GM12801 (cell line): ENCODE data around the gene KRTAP4-11.
"Not testable (repeated sequence)": the region's sequence is repeated elsewhere in the genome, so short reads cannot be mapped to it uniquely, and the experiment has no call there.

Experiments used
- CTCF ChIP-seq: IDR thresholded peaks from one replicate; pipeline ENCODE4 v1.5.1; 2011; ENCODE audit warnings: control low read depth; ENCODE audit not compliant: insufficient read length; ENCODE audit errors: extremely low read depth

Gene KRTAP4-11

GRCh38 chr17:41117846-41118386, at the start of gene KRTAP4-11:
Gene KRTAP4-11, minus strand, starts transcription at chr17:41118373. Its CDS starts 58 bp downstream, at chr17:41118315.
- not testable (repeated sequence) for TF ChIP-seq CTCF

DNA sequence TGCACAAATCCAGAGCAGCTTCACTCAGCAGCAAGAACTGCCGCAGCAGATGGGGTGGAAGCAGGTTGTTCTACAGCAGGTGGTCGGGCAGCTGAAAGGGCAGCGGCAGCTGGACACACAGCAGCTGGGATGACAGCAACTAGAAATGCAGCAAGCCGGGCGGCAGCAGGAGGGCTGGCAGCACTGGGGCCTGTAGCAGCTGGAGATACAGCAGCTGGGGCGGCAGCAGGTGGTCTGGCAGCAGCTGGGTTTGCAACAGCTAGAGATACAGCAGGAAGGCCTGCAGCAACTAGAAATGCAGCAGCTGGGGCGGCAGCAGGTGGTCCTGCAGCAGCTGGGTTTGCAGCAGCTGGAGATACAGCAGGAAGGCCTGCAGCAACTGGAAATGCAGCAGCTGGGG, 49.4 kb upstream of the KRTAP4-11 start:
- no peak for TF ChIP-seq CTCF

GRCh38 chr17:41163828-41164227, 45.7 kb upstream of the KRTAP4-11 start:
- TF ChIP-seq CTCF: no peak

DNA sequence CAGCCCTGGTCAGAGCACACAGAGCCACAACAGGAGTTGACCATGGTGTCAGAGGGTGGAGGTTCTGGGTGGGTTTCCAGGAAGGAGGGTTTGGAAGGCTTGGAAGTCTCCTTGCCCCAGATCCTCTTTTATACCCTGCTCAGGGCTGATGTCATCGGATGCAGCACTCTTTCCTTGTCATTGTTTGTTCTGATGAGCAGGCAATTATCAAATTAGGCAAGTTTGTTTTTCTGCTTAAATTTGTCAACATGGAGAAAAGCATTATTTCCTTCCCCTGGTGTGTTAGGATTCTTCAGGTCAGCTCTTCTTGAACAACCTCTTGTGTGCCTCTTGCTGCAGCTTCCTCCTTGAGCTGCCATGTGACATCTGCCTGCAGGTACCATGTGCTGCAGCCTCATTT, 42.5 kb upstream of the KRTAP4-11 start, which contains the start of gene KRTAP4-4:
TSS of gene KRTAP4-4 (minus strand) at position 101 of the 400 bp plus-strand sequence. CDS start at position 44, 57 bp downstream.
- no peak for TF ChIP-seq CTCF

GRCh38 chr17:41153856-41154255, 35.7 kb upstream of the KRTAP4-11 start:
- no peak for TF ChIP-seq CTCF

- TF ChIP-seq CTCF: no peak
These were observed 33.4 kb upstream of the KRTAP4-11 start for GRCh38 chr17:41151525-41151924.

GRCh38 chr17:41150026-41150425, 31.9 kb upstream of the KRTAP4-11 start:
- no peak for TF ChIP-seq CTCF
